Stimulated activated CD4-positive, alpha-beta T cell treated with anti-CD3 and anti-CD28 coated beads, Interleukin-12 subunit alpha, Interleukin-12 subunit beta, amount 100 ng/mL, for 24 hours (primary cell): ENCODE measurements around the gene DDIAS.
A peak's percentile ranks its signal among the peaks of the same experiment; 100 is the strongest.
"Not testable (repeated sequence)": the region's sequence is repeated elsewhere in the genome, so short reads cannot be mapped to it uniquely, and the experiment has no call there.

ENCODE experiments used
- DNase-seq, 2 experiments: peaks; one replicate each; pipeline ENCODE4 v3.0.0-alpha.2; 2020; ENCODE audit warnings: low read depth in 2 of 2

DDIAS gene, protein sequence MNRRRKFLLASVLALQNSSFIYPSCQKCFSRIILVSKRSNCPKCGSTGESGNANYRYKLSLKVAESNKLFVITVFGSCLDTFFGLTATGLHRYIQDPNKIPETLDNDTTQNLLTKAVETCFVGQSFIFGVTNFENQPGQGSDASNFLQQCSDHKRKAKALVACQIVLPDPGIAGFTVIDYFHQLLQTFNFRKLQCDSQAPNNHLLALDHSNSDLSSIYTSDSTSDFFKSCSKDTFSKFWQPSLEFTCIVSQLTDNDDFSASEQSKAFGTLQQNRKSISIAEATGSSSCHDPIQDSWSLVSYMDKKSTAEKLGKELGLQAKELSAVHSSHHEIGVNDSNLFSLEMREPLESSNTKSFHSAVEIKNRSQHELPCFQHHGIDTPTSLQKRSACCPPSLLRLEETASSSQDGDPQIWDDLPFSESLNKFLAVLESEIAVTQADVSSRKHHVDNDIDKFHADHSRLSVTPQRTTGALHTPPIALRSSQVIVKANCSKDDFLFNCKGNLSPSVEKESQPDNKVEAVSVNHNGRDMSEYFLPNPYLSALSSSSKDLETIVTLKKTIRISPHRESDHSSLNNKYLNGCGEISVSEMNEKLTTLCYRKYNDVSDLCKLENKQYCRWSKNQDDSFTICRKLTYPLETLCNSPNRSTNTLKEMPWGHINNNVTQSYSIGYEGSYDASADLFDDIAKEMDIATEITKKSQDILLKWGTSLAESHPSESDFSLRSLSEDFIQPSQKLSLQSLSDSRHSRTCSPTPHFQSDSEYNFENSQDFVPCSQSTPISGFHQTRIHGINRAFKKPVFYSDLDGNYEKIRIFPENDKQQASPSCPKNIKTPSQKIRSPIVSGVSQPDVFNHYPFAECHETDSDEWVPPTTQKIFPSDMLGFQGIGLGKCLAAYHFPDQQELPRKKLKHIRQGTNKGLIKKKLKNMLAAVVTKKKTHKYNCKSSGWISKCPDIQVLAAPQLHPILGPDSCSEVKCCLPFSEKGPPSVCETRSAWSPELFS

DNA sequence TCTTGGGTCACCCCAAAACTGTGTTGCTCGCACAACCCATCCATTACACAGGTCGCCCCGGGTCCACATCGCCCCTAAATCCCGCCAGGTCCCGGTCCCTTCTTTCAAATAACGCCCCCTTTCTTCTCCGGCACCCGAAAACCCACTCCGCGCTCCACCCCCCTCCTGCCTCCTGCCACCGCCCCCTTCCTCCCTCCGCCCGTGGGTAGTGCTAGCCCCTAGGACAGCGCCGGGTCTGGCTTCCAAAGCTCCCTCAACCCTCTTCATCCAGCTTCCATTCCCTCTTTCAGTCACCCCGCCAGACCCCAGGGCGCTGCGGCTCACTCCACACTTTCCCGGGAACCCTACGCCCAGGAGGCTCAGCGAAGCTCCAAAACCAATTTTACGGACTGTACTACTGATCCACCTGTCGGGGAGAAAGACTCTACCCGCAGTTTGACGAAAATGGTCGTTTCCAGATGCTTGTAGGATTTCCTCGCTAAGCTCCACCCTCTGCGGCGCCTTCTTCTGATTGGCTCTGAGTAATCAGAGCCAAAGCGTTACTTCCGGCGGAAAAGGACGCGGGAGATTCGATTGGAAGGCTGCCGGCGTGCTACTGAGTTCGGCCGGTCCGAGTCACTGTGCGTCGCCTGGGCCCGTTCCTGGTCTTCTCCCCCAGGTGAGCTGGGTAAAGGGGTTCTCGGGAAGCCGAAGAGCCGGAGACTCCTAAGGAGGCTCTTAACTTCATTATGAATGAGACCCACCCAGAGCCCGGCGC, at the start of gene DDIAS:
TSS of gene DDIAS (plus strand) at position 572 of the 757 bp plus-strand sequence. CDS start 13,003 bp downstream, outside the sequence.
- peak; percentile 80 to 93 for DNase-seq

DNA sequence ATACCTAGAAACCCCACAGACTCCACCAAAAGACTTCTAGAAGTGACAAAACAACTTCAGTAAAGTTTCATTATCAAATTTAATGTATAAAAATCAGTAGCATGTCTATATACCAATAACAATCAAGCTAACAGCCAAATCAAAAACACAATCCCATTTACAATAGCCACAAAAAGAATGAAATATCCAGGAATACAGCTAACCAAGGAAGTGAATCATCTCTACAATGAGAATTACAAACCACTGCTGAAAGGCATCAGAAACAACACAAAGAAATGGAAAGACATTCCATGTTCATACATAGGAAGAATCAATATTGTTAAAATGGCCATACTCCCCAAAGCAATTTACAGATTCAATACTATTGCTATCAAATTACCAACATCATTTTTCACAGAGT, 47.3 kb upstream of the DDIAS start:
- DNase-seq, result no peak

DNA sequence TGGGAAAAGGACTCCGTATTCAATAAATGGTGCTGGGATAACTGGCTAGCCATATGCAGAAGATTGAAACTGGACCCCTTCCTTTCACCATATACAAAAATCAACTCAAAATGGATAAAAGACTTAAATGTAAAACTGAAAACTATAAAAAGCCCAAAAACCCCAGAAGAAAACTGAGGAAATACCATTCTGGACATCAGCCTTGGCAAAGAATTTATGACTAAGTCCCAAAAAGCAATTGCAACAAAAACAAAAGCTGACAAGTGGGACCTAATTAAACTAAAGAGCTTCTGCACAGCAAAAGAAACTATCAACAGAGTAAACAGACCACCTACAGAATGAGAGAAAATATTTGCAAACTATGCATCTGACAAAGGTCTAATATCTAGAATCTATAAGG, 46.6 kb upstream of the DDIAS start:
- not testable (repeated sequence) for DNase-seq

DNA sequence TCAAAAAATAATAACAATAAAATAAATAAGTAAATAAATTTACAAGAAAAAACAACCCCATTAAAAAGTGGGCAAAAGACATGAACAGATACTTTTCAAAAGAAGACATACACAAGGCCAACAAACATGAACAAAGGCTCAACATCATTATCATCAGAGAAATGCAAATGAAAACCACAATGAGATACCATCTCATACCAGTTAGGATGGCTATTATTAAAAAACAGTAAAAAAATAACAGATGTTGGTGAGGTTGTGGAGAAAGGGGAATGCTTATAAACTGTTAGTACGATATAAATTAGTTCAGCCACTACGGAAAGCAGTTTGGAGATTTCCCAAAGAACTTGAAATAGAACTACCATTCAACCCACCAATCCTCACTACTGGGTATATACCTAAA, 45.9 kb upstream of the DDIAS start:
- DNase-seq, result no peak

DNA sequence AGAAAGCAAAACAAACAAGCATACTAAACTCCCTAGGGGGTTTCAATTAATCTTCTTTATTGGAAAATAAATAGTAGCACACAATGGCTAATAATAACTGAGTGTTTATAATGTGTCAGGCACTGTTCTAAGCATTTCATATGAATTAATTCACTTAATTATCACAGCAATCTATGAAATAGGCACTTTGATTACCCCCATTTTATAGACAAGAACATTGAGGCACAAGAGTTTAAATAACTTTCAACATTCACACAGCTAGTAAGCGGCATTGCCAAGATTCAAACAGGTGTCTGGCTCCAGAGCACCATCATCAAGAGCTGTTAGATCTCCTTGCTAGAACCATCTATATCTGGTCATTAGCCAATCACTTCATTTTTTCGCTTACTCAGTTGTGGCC, 44.4 kb upstream of the DDIAS start:
- no peak for DNase-seq

DNA sequence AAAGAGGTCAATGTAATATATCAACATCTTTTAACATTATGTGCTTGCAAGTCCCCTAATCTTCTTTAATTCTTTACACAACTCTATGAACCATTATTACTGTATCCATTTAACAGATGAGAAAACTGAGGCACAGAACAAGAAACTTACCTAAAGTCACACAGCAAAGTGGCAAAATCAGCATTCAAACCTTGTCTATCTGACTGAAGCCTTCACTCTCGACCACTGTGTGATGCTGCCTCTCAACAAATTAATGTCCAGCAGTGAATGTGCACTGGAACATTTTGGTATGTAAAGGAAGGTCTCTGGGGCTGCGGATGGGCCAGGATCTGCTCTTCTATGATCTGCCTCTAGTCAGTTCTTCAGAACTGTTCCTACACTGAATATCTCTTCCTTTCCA, 43.4 kb upstream of the DDIAS start:
- DNase-seq, result no peak

DNA sequence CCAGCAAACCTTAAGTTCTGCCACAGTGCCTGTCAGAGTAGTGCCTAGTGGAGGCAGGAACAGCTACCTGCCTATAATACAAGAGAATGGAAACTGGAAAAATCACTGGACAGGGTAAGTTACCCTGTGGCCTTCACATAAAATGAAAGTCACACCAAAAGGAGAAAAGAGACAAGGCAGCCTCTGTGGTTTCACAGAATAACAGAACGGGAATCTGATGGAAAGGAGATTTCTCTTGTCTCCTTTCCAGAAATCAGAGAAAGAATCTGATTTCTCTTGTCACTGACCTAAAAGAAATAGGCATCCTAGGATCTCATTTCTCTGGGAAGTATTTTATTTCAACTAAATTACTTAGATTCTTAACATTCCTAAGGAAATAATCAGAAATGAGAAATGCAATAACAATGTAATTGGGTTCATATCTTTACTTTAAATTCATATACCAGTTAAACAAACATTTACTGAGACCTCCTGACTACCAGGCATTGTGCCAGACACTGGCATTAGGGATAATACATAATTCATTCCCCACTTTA, 42.9 kb upstream of the DDIAS start:
- DNase-seq, result no peak

DNA sequence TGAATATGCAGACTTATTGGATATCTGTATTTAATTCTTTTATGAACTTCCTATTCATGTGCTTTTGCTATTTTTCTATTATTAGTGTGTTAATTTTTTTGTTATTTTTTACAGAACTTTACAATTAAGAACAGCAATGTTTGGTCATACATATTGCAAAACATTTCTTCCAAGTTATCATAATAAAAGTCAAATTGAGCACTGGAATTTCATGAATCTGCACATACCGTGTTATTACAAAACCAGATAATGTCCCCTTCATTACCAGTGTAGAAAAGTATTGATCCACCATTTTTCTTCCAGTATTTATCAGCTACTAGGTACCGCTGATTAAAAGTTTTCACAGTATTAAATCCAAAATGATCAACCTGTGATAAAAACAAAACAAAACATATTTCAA, 41.8 kb upstream of the DDIAS start:
- DNase-seq, result no peak

DNA sequence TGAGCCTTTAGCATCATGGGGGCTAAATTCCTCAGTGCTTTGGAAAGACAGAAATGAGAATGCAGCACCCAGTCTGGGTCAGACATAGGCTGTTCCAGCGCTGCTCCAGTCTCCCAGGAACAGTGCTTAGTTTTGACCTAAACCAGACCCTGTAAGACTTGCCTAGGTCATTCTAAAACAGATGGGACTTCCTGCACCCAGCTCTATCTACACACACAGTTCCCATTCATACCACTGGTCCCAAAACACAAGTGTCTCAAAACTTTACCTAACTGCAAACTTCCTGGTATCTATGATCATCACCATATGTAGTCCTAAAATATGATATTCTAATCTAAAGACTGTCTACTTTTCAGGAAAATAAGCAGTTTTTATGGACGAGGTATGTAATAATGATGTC, 39.2 kb upstream of the DDIAS start:
- no peak for DNase-seq

DNA sequence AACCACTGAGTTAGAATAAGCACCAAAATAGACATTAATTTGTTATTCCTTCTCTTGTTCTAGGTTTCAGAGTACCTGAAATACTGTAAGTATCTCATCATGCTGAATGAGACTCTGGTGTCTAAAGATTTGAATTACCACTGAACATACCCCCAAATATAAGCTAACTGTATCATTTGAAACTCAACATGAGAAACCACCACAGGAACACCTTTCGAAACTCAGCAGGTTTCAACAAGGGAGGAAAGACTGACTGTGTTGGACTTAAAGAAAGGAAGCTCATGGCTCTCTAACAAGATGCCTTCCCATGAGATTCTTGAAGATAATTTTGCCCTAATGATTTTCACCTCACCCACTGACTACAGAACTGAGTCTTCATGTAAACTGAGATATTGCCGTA, 38.3 kb upstream of the DDIAS start:
- no peak for DNase-seq

DNA sequence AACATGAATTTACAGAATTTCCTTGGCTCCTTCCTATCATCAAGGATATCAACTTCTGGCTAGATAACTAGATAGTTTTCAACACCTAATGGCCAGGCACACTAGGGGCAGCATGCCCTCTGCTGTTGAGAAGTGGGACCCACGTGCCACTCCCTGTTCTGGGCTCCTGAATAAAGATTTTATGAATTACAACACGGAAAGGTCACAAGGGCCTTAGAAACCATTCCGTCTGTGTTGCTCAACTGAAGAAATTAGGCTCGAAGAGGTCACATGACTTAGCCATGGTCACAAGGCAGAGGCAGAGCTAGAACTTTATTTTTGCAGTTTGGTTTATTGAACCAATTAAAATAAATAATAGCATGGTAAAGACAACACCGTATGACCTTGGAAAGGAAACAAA, 37.3 kb upstream of the DDIAS start:
- DNase-seq, result no peak

DNA sequence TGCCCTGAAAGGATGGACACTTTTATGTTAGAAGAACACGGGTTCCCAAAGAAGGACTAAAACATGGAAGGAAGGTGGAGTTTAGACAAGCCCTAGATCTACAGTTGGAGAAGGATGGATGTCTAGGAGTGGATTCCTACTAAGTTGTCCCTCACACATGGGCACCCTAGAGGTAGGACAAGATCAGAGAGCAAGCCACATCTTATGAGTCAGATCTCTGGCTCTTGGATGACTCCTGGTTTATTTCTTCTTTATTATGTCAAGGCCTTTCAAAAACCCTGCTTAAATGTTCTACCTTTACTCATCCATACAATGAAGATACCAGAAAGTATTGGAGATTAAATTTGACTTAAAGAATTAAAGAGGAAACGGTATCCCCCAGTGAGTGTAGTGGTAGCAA, 35.7 kb upstream of the DDIAS start:
- DNase-seq, result no peak

DNA sequence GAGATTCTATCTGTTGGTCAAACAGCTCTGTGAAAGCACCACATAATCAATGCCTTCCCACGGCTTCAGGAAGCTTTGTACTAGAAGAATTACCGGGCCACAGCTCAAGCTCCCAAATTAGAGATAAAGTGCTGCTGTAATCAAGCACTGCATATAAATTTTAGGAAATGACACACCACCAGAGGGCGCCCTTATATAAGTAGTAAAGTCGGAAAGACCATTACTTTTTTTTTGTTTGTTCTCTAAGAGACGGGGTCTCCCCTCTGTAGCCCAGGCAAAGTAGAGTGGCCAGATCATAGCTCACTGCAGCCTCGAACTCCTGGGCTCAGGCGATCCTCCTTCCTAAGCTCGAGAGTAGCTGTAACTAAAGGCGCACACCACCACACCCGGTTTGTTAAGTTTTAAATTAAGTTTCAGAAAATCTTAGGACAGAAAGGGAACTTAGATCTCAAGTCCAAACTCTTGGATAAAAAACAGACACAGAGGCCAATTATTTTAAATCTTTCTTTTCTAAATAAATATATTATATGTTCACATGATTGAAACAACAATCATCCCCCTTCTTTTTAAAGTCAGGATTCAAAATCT, 33.9 kb upstream of the DDIAS start:
- DNase-seq, result peak; percentile 23 to 74

DNA sequence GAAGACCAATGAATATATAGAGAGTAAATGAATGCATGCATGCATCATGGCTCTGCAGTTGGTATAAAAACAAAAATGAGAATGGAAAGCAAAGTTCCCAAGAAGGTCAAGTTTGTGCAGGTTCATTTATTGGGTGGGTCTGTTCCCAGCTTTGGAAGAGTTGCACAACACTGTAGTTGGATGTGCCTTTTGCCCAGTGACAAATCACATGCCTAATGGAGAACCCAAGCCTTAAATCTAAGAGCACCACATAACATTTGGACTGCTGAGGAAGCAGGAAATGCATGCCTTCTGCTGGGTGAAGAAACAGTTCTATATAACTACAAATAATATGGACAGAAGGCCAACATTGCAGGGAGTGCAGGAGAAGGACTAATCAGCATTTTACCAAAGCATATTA, 31.9 kb upstream of the DDIAS start:
- no peak for DNase-seq

DNA sequence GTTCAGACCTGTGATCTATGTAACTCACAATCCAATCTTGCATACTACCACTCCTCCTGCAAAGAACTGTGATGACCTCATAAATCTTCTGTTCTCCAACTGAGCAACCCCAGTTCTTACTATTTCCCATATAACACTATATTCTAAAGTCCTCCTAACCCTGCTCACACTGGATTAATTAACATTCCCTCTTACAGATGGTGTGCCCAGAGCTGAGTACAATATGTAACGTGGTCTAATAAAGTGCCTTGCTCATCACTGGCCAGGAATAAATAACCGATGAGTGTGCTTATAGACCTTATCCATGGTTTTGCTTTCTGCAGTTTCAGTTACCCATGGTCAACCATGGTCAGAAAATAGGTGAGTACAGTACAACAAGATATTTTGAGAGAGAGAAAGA, 29.9 kb upstream of the DDIAS start:
- no peak for DNase-seq

DNA sequence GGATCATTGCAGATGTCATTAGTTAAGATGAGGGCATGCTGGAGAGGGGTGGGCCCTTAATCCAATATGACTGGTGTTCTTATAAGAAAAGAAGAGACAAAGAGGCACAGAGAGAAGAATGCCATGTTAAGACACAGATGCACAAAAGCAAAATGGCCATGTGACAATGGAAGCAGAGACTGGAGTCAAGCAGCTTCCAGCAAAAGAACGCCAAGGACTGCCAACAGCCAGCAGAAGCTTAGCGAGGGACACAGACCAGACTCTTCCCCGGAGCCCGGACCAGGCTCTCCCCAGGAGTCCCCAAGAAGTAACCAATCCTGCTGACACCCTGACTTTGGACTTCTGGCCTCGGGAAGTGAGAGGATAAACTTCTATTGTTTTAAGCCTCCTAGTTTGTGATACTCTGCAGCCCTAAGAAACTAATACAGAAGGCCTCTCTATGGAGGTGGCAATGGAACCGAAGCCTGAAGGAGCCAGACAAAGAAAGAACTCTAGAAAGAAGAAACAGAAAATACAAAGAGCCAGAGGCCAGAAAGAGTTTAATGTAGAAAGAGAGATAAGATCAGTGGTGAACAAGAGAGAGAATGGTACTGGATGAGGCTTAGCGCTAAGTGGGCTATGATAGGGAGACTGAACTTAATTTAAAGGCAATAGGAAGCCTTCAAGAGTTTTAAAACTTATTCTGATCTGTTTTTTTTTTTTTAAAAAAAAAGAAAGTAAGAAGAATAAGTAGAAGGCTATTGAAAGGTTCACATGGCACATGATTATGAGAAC, 29.0 kb upstream of the DDIAS start:
- no peak for DNase-seq

DNA sequence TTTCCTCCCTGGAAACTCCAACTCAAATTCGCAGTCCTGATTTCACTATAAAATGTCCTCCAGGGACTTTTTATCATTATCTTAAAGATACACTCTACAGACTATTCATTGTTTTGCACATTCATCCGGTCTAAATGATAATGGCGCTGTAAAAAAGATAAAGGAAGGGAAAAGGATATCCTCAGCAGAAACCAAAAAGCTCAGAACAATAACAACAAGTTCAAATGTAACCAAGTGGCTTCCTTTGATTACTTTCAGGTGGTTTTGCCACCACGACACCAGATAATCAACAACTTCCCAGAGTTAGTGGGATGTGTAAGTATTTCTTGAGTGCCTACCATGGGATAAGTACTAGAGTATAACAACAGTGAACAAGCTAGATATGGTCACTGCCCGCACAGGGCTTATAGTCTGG, 27.6 kb upstream of the DDIAS start:
- no peak for DNase-seq

DNA sequence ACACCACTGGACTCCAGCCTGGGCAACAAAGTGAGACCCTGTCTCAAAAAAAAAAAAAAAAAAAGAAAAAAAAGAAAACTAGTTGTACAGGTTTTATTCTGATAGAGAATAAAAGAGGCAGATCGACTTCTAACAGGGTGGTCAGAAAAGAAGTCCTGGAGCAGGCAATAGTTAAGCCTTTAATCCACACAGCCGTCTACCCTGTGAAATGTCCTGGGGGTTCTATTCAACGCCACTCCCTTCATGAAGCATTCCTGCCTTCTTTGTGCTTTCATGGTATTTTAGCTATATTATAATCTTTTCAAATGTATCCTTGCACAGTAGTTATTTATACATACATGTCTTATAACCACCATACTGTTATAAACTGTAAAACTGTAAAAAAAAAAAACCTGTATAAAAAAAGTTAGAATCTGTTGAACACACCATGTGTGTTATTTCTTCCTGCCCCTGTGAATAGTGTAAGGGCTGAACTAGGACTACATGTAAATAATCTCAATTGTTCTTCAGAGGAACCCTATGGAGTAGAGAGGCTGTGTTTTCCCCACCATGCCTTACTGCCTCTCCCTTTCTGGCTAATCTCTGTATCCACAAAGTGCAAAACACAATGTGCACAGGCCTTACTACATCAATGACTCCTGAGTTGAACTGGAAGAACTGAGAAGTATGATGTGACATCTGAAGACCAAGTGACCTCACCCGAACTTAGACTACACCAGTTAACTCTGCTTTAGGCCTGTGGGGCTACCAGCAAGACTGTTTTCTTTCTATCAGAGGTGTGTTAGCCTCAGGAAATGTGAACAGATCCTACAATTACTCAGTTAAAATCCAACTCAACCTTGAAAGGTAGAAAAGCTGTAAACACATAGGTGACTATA, 26.7 kb upstream of the DDIAS start:
- DNase-seq, result no peak

DNA sequence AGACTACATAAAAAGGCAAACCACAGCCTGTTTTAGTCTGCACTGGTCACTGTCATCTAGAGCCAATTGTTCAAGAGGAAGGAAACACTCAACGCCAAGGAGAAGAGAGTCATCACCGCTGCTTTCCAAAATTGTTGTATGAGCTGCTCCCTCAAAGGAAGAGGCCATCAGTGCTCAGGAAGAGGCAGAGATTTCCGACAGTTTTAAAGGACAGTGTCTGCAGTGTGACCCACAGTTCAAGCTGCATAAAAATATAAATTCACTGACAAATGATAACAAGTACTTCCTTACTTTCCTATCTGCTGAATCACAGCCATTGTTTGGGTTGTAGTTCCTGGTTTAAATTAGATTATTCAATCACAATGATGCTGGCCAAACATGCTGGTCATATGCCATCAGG, 17.7 kb upstream of the DDIAS start:
- no peak for DNase-seq
